Measurements from ENCODE around the gene PNMA8A.
"Not testable (repeated sequence)": the region's sequence is repeated elsewhere in the genome, so short reads cannot be mapped to it uniquely, and the experiment has no call there.

PNMA8A gene, protein sequence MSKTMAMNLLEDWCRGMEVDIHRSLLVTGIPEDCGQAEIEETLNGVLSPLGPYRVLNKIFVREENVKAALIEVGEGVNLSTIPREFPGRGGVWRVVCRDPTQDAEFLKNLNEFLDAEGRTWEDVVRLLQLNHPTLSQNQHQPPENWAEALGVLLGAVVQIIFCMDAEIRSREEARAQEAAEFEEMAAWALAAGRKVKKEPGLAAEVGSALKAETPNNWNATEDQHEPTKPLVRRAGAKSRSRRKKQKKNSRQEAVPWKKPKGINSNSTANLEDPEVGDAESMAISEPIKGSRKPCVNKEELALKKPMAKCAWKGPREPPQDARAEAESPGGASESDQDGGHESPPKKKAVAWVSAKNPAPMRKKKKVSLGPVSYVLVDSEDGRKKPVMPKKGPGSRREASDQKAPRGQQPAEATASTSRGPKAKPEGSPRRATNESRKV

GRCh38 chr19:46471116-46471733, at the start of gene PNMA8A:
PNMA8A (minus strand) TSS chr19:46471563; CDS start chr19:46471035, 528 bp downstream.
- DNase-seq: peak; percentile 70

GRCh38 chr19:46520616-46521015, 49.3 kb upstream of the PNMA8A start:
- no peak for DNase-seq

GRCh38 chr19:46517471-46517870, 46.1 kb upstream of the PNMA8A start:
- DNase-seq: no peak

DNA sequence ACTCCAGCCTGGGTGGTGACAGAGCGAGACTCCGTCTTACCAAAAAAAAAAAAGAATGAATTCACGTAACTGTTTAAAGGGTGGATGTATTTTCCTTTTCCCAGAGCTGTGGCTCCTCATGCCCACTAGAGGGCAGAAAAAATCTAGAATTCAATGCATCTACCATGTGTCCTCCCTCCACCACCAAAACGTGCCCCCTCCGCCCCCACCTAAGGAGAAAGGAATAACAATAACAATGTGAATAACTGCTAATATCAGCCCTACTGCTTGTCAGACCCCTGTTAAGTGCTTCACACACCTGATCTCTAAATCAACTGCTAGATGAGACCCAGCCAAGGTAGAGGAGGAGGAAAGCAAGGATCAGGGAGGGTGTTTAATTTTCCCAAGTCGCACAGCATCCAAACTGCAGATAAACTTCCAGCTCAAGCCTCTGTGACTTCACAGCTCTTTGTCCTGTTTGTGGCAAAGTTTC, 44.6 kb upstream of the PNMA8A start:
- no peak for DNase-seq

- no peak for DNase-seq
Measured at GRCh38 chr19:46515290-46515609, 43.9 kb upstream of the PNMA8A start.

DNA sequence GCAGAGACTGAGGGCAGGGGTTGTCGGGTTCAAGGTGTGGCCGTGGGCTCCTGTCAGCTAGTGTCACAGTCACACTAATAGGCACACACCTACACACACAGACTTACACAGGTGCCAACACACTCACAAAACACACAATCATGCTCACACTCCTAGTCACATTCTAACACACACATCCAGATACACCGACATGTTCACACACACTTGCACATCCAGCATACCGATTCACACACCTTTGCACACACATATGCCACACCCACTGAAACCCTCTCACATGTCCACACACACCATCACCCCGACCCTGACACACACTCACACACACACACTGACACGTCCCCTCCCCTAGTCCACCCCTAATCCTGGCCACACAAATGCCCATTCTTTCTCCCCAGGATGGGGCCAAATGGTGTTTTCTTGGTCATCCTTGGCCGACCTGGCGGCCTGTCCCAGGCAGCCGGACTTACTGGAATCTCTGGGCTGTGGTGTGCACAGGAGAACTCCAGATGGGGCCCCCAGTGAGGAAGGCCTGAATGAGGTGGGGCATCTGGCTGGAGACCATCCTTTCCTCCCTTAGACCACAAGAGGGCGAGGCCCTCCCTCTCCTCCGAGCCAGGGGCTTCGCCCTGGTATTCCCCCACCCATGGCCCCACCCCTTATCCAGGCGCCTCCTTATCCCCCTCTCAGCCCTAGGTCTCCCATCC, 43.4 kb upstream of the PNMA8A start:
- no peak for DNase-seq

GRCh38 chr19:46513461-46514236, 42.3 kb upstream of the PNMA8A start:
- DNase-seq: peak; percentile 20

- DNase-seq: no peak
Measured at GRCh38 chr19:46511237-46511636, 39.9 kb upstream of the PNMA8A start.

DNA sequence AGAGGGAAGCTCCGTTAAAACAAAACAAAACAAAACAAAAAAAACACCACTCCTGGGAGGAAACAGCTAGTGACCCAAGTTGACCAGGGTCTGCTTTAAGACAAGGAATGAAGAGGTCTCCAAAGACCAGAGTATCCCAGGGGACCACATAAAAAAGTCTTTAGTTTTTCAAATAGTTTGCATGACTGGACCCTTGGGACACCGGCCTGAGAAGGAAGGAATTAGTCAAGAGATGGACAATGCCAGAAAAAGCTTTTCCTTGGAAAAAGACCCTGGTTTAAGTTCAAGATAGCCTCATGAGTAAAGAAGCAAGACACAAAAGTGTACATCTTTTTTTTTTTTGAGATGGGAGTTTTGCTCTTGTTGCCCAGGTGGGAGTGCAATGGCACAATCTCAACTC, 36.8 kb upstream of the PNMA8A start:
- no peak for DNase-seq

DNA sequence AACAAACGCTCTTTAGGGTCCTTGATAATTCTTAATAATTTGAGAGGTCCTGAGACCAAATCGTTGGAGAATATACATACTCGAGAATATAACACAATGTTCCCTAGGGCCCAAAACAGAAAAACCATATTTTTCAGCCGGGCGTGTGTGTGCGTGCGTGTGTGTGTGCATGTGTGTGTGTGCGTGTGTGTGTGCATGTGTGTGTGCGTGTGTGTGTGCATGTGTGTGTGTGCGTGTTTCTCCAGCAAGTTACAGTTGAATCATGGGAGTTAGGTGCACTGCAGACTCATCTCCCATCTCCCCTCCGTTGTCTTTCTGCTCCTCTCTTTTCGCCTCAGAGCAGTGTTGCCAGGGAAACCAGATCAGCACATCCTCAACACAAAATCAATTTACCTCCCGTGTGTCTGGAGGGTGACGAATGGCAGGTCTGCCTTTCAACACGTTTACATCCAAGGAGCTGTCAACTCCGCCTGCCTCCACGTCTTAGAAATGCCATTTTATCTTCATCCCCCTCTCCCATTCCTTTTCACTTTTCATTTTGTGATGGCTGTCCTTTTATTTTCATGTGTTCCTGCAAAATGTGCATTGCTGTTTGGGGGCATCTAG, 32.6 kb upstream of the PNMA8A start:
- no peak for DNase-seq

DNA sequence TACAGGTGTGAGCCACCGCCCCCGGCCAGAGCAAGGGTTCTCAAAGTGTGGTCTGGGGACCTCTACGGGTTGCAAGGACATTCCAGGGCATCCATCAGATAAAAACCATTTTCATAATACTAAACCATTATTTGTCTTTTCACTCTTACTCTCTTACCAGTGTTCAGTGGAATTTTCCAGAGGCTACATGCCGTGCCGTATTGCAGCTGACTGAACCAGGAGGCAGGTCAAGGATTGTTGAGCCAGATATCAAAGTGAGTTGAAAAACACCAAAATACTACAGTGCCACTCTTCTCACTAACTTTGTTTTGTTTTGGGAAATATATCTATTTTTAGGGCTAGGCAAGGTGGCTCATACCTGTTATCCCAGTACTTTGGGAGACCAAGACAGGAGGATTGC, 31.5 kb upstream of the PNMA8A start:
- DNase-seq: no peak

DNA sequence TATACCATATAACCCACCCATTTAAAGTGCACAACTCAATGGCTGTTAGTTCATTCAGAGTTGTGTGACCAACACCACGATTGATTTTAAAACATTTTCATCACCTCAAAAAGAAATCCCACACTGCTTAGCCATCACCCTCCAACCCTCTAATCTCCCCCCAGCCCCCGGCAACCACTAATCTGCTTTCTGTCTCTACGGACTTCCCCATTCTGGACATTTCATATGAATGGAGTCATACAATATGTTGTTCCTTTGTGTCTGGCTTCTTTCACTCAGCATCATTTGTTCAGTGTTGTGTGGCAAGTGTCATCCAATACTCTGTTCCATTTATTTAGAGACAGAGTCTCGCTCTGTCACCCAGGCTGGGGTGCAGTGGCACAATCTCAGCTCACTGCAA, 28.3 kb upstream of the PNMA8A start:
- DNase-seq: no peak

DNA sequence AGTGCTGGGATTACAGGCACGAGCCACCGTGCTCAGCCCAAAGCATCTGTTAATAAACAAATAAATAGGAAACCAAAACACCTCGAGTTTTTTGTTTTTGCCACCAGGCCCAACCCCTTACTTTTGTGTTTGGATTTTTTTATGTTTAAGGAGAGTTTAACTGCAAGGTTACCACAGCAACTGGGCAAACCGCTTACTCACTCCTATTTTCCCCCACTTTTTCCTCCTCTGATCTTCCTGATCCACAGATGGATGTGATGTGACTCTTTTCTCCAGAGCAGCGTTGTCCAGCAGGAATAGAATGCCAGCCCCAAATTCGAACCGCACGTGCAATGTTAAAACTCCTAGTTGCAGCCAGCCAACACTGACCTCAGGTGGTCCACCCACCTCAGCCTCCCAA, 26.4 kb upstream of the PNMA8A start:
- no peak for DNase-seq

GRCh38 chr19:46496886-46497285, 25.5 kb upstream of the PNMA8A start:
- not testable (repeated sequence) for DNase-seq

DNA sequence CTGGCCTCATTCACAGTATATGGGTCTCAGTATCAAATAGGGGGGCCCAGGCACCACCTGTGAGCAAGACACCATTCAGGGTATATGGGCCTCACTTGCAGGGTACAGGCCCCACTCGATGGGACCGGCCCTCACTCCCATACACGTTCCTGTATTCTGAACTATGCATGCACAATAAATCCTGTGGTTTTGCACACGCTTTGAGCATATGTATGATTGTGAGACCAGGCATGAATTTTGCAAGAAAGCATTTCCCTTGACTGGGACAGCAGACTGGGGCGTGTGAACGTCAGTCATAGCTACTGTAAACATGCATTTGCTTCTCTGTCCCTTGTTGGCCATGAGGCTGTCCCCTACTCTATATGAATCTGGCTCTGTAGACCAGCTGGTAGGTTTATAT, 24.9 kb upstream of the PNMA8A start:
- no peak for DNase-seq

DNA sequence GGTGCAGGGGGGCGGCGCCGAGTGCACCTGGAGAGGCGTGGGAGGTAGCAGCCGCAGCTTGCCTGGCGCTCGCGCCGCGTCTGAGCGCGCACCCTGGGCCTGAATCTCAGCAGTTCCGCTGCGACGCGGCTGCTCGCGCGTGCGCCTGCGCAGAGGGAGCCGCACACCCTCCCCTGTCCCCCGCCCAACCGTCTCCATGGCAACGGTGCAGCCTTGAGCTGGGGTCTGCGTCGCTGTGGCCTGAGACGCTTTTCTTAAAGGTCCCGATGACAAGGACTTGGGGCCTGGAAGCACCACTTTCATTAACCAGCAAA, 24.4 kb upstream of the PNMA8A start, which contains the start of gene PNMA8B:
Gene PNMA8B (minus strand): TSS at position 82 of the 314 bp plus-strand sequence. CDS start 402 bp downstream, outside the sequence.
- DNase-seq: peak; percentile 89

DNA sequence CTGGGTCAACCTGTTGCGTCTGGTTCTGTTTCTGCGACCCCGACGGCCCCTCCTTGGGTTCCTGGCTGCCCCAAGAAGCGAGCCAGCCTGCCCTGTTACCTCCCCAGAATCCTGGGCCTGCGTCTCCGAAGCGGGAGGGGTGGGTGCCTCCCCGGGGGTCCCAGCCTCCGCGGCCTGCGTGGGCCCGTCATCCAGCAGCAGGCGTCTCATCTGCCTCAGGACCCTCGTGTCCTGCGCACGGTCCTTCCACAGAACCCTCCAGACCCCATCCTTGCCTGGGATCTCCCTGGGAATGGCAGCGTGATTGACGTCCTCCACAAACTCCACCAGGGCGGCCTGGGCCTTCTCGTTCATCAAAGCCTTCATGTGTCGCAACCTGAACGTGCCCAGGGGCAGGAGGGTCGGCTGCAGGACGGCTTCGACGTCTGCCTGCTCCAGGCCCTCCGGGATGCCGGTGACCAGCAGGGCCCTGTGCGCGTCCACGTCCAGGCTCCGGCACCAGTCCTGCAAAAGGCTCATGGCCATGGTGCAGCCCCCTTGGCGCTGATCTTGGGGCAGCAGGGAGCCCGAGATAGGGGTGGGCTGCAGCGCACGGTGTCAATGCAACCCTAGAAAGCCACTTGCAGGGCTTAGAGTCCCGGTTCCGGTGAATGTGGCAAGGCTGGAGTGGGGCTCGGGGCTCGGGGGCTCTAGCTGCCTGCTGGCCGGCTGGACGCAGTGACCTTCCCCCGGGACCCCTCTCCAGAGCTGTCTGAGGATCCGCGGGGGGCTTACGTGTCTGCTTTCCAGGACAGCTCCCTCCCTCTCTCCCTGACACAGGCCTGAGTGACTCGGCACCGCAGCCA, 23.8 kb upstream of the PNMA8A start:
- no peak for DNase-seq

DNA sequence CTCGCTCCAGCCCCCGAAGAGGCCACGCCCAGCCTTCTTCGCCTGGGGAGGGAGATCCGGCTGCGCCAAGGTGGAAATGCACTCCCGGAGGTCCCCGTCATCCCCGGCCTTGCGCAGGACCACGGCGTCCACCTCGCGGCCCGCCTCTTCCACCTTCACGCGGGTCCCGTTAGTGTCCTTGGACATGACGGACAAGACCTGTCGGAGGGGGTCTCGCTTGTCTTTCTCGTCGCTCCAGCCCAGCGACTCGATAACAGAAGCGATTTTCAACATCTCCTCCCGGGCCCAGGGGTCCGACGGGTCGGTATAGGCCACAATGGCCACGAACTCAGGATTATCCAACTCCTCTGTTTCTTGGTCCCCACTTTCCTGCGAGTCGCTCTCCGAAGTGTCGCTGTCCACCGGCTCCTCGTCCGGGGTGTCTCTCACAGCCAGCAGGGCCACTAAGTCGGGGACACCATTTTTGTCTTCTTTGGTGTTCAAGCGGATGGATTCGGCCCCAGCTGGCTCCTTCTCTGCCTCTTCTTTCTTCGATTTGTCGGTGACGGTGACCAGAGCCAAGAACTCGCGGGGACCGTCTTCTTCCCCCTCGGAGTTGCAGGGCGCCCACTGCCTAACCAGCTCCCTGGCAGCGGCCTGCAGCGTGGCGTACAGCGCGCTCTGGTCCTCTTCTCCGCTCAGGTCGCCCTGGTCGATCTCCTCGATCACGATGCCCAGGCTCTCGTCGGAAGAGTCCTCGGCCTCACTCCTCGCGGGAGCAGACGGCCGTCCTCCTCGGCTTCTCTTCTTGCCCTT, 23.0 kb upstream of the PNMA8A start:
- no peak for DNase-seq

GRCh38 chr19:46493236-46494145, 22.1 kb upstream of the PNMA8A start:
- no peak for DNase-seq

GRCh38 chr19:46492841-46493235, 21.5 kb upstream of the PNMA8A start:
- no peak for DNase-seq

Measured in DMS79 (cell line).